IPS-20b (cell line): ENCODE results near the gene CCND1.
A peak's percentile ranks its signal among the peaks of the same experiment; 100 is the strongest.

Source experiments
- H3K27ac ChIP-seq: one replicate; pipeline ENCODE4 v1.5.1; 2013; ENCODE audit warnings: low read length
- H3K27me3 ChIP-seq: 2 replicates; pipeline ENCODE4 v1.6.1; 2013; ENCODE audit warnings: mild to moderate bottlenecking, low read length, inconsistent platforms; ENCODE audit not compliant: insufficient read depth
- H3K36me3 ChIP-seq: 2 replicates; pipeline ENCODE4 v1.6.1; 2013; ENCODE audit warnings: low read depth, mild to moderate bottlenecking, inconsistent platforms, low read length, moderate library complexity; ENCODE audit not compliant: insufficient read depth
- H3K4me1 ChIP-seq: 2 replicates; pipeline ENCODE4 v1.6.1; 2013; ENCODE audit warnings: mild to moderate bottlenecking, control low read depth, inconsistent platforms, low read length, moderate library complexity; ENCODE audit not compliant: insufficient read depth
- H3K4me3 ChIP-seq: 2 replicates; pipeline ENCODE4 v1.5.1; 2013; ENCODE audit warnings: mild to moderate bottlenecking, low read length, inconsistent platforms
- H3K9ac ChIP-seq: 2 replicates; pipeline ENCODE4 v1.6.1; 2013; ENCODE audit warnings: low read depth, mild to moderate bottlenecking, inconsistent platforms, low read length, moderate library complexity
- H3K9me3 ChIP-seq: 2 replicates; pipeline ENCODE4 v1.6.1; 2013; ENCODE audit warnings: mild to moderate bottlenecking, low read depth, low read length, inconsistent platforms; ENCODE audit not compliant: insufficient read depth

Gene CCND1

DNA sequence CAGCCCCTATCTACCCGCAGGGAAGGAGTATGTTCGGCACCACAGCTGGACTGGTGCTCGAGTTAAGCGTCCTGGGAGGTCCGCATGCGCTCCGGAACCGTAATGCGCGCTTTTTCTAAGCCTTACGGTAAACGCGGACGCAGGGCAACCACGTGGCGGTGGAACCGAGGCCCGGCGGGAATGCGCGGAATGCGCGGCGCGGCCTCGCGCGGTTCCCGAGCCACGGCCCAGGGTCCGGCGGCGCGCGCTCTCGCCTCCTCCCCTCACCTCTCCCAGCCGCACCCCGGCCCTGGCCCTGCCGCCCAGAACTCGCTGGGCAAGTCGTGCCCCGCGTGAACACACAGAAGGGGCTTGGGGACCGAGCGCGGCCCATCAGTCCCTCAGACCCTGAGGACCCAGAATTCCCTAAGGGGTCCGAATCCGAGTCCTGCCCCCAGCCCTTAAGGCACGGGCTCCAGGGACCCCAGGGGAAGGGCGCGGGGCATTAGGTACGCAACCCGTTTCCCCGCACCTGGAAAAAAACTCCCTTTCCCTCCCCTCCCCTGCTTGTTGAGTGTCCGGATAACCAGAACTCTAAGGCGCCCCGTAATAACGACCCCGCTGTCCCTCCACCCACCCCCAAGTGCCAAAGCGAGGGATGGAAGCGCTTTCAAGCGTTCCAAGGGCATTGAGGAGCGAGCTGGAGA lies 4.3 kb upstream of the CCND1 start:
- H3K27ac ChIP-seq = no peak overlapping the region

DNA sequence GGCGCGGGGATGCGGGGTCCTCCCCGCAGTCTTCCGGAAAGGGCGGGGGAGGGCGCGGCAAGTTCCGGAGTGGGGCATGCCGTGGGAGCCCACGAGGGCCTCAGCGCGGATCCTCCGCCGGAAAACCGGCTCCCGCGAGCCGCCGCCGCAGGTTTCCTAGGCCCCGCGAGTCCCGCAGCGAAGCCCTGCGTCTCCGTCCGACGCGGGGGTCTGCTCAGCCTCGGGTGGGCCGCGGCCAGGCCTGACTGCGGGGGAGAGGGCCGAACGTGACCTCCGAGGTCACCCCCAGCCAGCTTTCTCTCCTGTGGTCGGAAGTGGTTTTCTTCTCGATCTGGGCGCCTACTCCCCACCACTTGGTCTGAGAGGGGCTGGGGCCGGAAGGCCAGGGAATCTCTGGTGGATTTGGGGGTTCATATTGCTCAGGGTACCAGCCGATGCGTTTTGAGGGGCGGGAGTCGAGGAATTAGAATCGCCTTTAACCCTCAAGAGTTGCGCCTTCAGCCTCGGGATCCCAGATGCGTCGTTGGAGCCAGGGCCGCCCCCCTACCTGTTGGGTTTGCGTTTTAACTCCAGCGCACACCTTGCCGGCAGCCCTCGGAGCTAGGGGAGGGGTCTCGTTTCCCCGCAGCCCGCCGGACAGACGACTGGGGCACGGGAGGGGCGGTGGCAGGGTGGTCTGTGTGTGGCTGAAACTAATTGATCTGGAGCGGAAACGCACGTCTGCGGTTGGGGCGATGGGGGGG lies 3.6 kb upstream of the CCND1 start:
- no peaks in the 10 kb centered on the region for H3K9me3 ChIP-seq
- H3K27ac ChIP-seq = no peak overlapping the region
- H3K4me1 ChIP-seq = peaks cover 5% of the 10 kb centered on the region; the same call in 1 of the 2 replicates
- H3K9ac ChIP-seq = peak overlapping the region; percentile 86; the same call in 1 of the 2 replicates
- no peaks in the 10 kb centered on the region for H3K36me3 ChIP-seq
- peaks cover 54% of the 10 kb centered on the region for H3K27me3 ChIP-seq
- peak overlapping the region; percentile 68 for H3K4me3 ChIP-seq

More for the DNA sequence above, 4.3 kb upstream of the CCND1 start:
- H3K4me1 ChIP-seq = peaks cover 5% of the 10 kb centered on the region; the same call in 1 of the 2 replicates
- peaks cover 49% of the 10 kb centered on the region for H3K27me3 ChIP-seq
- peak overlapping the region; percentile 68 for H3K4me3 ChIP-seq
- H3K9me3 ChIP-seq = no peaks in the 10 kb centered on the region
- peak overlapping the region; percentile 86; the same call in 1 of the 2 replicates for H3K9ac ChIP-seq
- H3K36me3 ChIP-seq = no peaks in the 10 kb centered on the region

- H3K27me3 ChIP-seq = peaks cover 54% of the 10 kb centered on the region
- H3K36me3 ChIP-seq = no peaks in the 10 kb centered on the region
- peak overlapping the region; percentile 86 for H3K9ac ChIP-seq
- peaks cover 5% of the 10 kb centered on the region; the same call in 1 of the 2 replicates for H3K4me1 ChIP-seq
- H3K27ac ChIP-seq = no peak overlapping the region
- H3K9me3 ChIP-seq = no peaks in the 10 kb centered on the region
- peak overlapping the region; percentile 68 for H3K4me3 ChIP-seq
These were observed 2.8 kb upstream of the CCND1 start for GRCh38 chr11:69637941-69638871.

DNA sequence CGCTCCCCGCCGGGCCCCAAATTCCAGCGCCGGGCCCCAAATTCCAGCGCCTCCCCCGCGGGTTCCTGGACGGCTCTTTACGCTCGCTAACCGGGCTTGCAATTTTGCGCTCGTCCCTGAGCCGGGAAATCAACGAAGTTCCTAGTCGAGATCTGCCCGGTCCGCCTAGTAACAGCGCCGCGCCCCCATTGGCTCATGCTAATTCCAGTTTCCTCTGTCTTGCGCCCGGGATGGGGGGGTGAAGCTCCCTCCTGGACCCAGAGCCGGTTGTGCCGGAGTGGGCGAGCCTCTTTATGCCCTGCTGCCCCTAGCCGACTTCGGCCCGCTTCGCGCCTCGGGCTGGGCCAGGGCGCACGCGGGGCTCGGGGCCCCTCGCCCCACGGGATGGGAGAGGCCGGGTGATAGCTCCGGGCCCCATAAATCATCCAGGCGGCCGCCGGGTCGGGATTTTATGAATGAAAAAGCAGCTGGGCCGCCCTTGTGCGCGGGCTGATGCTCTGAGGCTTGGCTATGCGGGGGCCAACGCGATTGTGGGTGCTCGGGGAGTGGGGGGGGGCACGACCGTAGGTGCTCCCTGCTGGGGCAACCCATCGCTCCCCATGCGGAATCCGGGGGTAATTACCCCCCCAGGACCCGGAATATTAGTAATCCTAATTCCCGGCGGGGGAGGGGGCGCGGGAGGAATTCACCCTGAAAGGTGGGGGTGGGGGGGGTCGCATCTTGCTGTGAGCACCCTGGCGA lies 1.8 kb upstream of the CCND1 start:
- peaks cover 54% of the 10 kb centered on the region for H3K27me3 ChIP-seq
- peaks cover 7% of the 10 kb centered on the region for H3K36me3 ChIP-seq
- H3K9ac ChIP-seq = peak overlapping the region; percentile 86
- H3K27ac ChIP-seq = no peak overlapping the region
- no peaks in the 10 kb centered on the region for H3K9me3 ChIP-seq
- H3K4me3 ChIP-seq = peak overlapping the region; percentile 68
- H3K4me1 ChIP-seq = peaks cover 5% of the 10 kb centered on the region; the same call in 1 of the 2 replicates

DNA sequence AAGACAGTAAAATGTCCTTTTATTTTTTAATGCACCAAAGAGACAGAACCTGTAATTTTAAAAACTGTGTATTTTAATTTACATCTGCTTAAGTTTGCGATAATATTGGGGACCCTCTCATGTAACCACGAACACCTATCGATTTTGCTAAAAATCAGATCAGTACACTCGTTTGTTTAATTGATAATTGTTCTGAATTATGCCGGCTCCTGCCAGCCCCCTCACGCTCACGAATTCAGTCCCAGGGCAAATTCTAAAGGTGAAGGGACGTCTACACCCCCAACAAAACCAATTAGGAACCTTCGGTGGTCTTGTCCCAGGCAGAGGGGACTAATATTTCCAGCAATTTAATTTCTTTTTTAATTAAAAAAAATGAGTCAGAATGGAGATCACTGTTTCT lies 1.1 kb upstream of the CCND1 start:
- Histone ChIP-seq H3K9me3 (no peaks in the 10 kb centered on the region), H3K4me1 (peaks cover 5% of the 10 kb centered on the region; the same call in 1 of the 2 replicates), H3K27ac (no peak overlapping the region), H3K36me3 (peaks cover 14% of the 10 kb centered on the region), H3K27me3 (peaks cover 49% of the 10 kb centered on the region), H3K9ac (peak overlapping the region; percentile 76; the same call in 1 of the 2 replicates), H3K4me3 (peak overlapping the region; percentile 59)

- peaks cover 20% of the 10 kb centered on the region for H3K36me3 ChIP-seq
- H3K4me1 ChIP-seq = peaks cover 5% of the 10 kb centered on the region; the same call in 1 of the 2 replicates
- H3K9ac ChIP-seq = peak overlapping the region; percentile 76
- peaks cover 43% of the 10 kb centered on the region for H3K27me3 ChIP-seq
- peak overlapping the region; percentile 59 for H3K4me3 ChIP-seq
- no peak overlapping the region for H3K27ac ChIP-seq
- no peaks in the 10 kb centered on the region for H3K9me3 ChIP-seq
These were observed 529 bp upstream of the CCND1 start for GRCh38 chr11:69640260-69640994.

DNA sequence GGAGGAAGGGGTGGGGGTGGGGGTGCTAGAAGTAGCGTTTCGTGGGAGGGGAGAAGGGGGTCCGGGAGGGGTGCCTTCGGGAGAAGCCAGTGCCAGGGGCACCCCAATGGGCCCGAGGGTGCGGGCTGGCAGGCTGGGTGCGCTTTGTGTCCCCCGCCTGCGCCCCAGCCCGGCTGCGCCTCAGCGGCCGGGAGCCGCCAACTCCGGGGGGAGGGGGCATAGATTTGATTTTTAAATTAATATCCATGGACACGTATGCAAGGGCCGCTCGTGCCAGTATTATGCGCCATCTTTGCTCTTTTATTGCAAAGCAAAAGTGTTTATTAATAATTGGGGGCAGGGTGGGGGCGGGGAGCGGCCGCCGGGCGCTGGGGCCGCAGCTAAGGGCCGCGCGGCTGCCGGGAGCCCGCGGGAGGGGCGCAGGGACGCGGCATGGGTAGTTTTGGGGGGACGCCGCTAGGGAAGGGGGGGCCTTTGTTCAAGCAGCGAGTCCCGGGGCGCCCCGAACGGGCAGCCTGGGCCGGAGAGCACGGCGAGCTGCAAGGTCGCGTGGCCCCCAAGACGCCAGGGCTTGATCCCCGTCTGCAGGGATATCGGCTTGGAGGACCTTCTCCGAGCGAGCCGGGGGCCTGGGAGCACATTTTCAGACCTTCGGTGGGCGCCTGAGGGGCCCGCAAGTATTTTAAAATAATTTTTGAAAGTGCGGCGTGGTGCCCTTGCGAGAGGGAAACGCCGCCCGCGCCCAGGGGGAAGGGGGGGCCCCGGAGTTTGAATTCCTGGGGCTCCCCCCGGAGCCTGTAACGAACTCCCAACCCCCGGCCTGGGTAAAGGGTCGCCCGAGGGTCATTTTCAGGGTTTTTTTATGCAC lies 959 bp downstream of the CCND1 start:
- Histone ChIP-seq H3K4me1 (no peaks in the 10 kb centered on the region; the same call in 1 of the 2 replicates), H3K9me3 (no peaks in the 10 kb centered on the region), H3K4me3 (peak overlapping the region; percentile 92), H3K9ac (peak overlapping the region; percentile 93), H3K27ac (no peak overlapping the region), H3K36me3 (peaks cover 33% of the 10 kb centered on the region), H3K27me3 (peaks cover 29% of the 10 kb centered on the region)

GRCh38 chr11:69642549-69642912 lies 1.6 kb downstream of the CCND1 start:
- no peaks in the 10 kb centered on the region; the same call in 1 of the 2 replicates for H3K4me1 ChIP-seq
- H3K9ac ChIP-seq = peak overlapping the region; percentile 93
- no peaks in the 10 kb centered on the region for H3K9me3 ChIP-seq
- H3K27me3 ChIP-seq = peaks cover 22% of the 10 kb centered on the region
- H3K27ac ChIP-seq = no peak overlapping the region
- peaks cover 40% of the 10 kb centered on the region for H3K36me3 ChIP-seq
- H3K4me3 ChIP-seq = peak overlapping the region; percentile 92; the same call in 1 of the 2 replicates

GRCh38 chr11:69642913-69643632 lies 2.1 kb downstream of the CCND1 start:
- H3K4me3 ChIP-seq = peak overlapping the region; percentile 92
- H3K9me3 ChIP-seq = no peaks in the 10 kb centered on the region
- peaks cover 45% of the 10 kb centered on the region for H3K36me3 ChIP-seq
- H3K27ac ChIP-seq = no peak overlapping the region
- H3K27me3 ChIP-seq = peaks cover 17% of the 10 kb centered on the region; the same call in 1 of the 2 replicates
- no peaks in the 10 kb centered on the region; the same call in 1 of the 2 replicates for H3K4me1 ChIP-seq
- H3K9ac ChIP-seq = peak overlapping the region; percentile 37; the same call in 1 of the 2 replicates
